Kidney (tissue), 14 donors: ENCODE measurements around the gene NDUFA8. TPM values are rescaled to one million over a fixed set of nuclear protein-coding genes. Genes with fewer than 3 reads are reported as not detected.

ENCODE experiments used
- DNase-seq, 5 donors: peaks; one replicate each; pipeline ENCODE4 v3.0.0-alpha.2; 2013 to 2020
- FAIRE-seq: peaks from 2 replicates; lab custom pipeline; 2012; peaks lifted over from hg19 to GRCh38; lab: Jason Lieb, UNC
- H3K27ac ChIP-seq, 2 donors: one replicate each; pipeline ENCODE4 v1.7.0; 2013; ENCODE audit warnings: low read depth in 2 of 2, low read length in 2 of 2, inconsistent platforms in 1 of 2
- H3K27me3 ChIP-seq: one replicate; pipeline ENCODE4 v1.7.1; 2013; ENCODE audit warnings: low read length, inconsistent platforms; ENCODE audit not compliant: control insufficient read depth, insufficient read depth
- H3K36me3 ChIP-seq, 3 donors: one replicate each; pipeline versions ENCODE4 v1.7.0 to v1.7.1; 2013; ENCODE audit warnings: low read length in 3 of 3, control low read depth in 1 of 3, inconsistent platforms in 1 of 3; ENCODE audit not compliant: insufficient read depth in 3 of 3, control insufficient read depth in 2 of 3
- H3K4me1 ChIP-seq, 3 donors: one replicate each; pipeline versions ENCODE4 v1.7.0 to v1.7.1; 2013; ENCODE audit warnings: low read length in 3 of 3, inconsistent platforms in 1 of 3, low read depth in 1 of 3; ENCODE audit not compliant: control insufficient read depth in 2 of 3, insufficient read depth in 2 of 3
- H3K4me3 ChIP-seq, 3 donors: one replicate each; pipeline versions ENCODE4 v1.7.0 to v1.8.1; 2013; ENCODE audit warnings: low read length in 3 of 3, control low read depth in 1 of 3, inconsistent platforms in 1 of 3
- H3K9ac ChIP-seq, 3 donors: one replicate each; pipeline versions ENCODE4 v1.7.0 to v1.7.1; 2013; ENCODE audit warnings: low read length in 3 of 3, control low read depth in 1 of 3, inconsistent platforms in 1 of 3
- H3K9me3 ChIP-seq, 3 donors: one replicate each; pipeline versions ENCODE4 v1.7.0 to v1.7.1; 2013; ENCODE audit warnings: low read length in 3 of 3, control low read depth in 1 of 3, inconsistent platforms in 1 of 3; ENCODE audit not compliant: control insufficient read depth in 2 of 3, insufficient read depth in 1 of 3
- CTCF ChIP-seq: IDR thresholded peaks from 3 replicates; pipeline ENCODE4 v1.5.1; 2012; ENCODE audit warnings: mild to moderate bottlenecking, moderate library complexity, borderline replicate concordance; ENCODE audit not compliant: insufficient read depth; ENCODE audit errors: extremely low read depth
- intact Hi-C: fragments of 100-400 bp; cut with DNase I; formaldehyde crosslinking; loops from one replicate; pipeline ENCODE4 v1.11.1; 2022
- polyA plus RNA-seq: library from polyadenylated mRNA; stranded (reverse); fragments of 350-450 nt; fragmentation: Illumina TruSeq; extraction: RNeasy Lipid Tissue Mini Kit (QIAGEN cat#74804); gene quantifications from one replicate; pipeline ENCODE4 v1.2.3, GENCODE V29; 2014; ENCODE audit warnings: low read depth, low replicate concordance; ENCODE audit not compliant: insufficient read depth
- total RNA-seq: library from RNA; stranded (reverse); fragmentation: NEBNext Ultra II Directional; extraction: Animal tissue kit (Norgen Biotek cat#: 25700); gene quantifications from one replicate; pipeline ENCODE4 v1.2.1, GENCODE V29; 2021
- donor health status: control.
- donor health status: control.
- donor health status: control.
- donor health status: control.
- donor health status: control.
- donor health status: DM: yes; HTN: yes; CAD: no.
- donor health status: Normal renal cell carcinoma (clear cell type).

The NDUFA8 gene
- total and polyA plus RNA-seq, 2 donors from 2014 or later = 42.5 to 264 TPM

GRCh38 chr9:122140368-122141193 is 19.0 kb downstream of the NDUFA8 start:
- Histone ChIP-seq H3K36me3 (peaks cover 0 to 35% (median 19%) of the 10 kb centered on the region in 3 donors), H3K9ac (no peak overlapping the region), H3K4me1 (no peaks in the 10 kb centered on the region), H3K27ac (no peak overlapping the region), H3K4me3 (no peak overlapping the region), H3K27me3 (no peaks in the 10 kb centered on the region), H3K9me3 (no peaks in the 10 kb centered on the region)
- intact Hi-C loops = no loop called here
- TF ChIP-seq CTCF = no peak
- DNase-seq (no peak), FAIRE-seq (no peak)

- DNase-seq (no peak), FAIRE-seq (no peak)
- intact Hi-C loops = no loop called here
- Histone ChIP-seq H3K27me3 (no peaks in the 10 kb centered on the region), H3K27ac (no peak overlapping the region), H3K9me3 (no peaks in the 10 kb centered on the region), H3K36me3 (peaks cover 0 to 16% (median 8%) of the 10 kb centered on the region in 3 donors), H3K9ac (no peak overlapping the region), H3K4me1 (no peaks in the 10 kb centered on the region), H3K4me3 (no peak overlapping the region)
- TF ChIP-seq CTCF = no peak
Observed at GRCh38 chr9:122138560-122139268, 20.9 kb downstream of the NDUFA8 start.

- FAIRE-seq = no peak
- no peak overlapping the region for H3K4me3 ChIP-seq
Observed at GRCh38 chr9:122135529-122135859, 24.1 kb downstream of the NDUFA8 start.

More at GRCh38 chr9:122135529-122135859, 24.1 kb downstream of the NDUFA8 start:
- H3K36me3 ChIP-seq = no peaks in the 10 kb centered on the region
- no peak for TF ChIP-seq CTCF
- H3K27me3 ChIP-seq = no peaks in the 10 kb centered on the region
- H3K9ac ChIP-seq = no peak overlapping the region
- H3K27ac ChIP-seq = no peak overlapping the region
- no peak for DNase-seq
- no peaks in the 10 kb centered on the region for H3K9me3 ChIP-seq
- peaks cover 0 to 3% (median 0%) of the 10 kb centered on the region in 3 donors for H3K4me1 ChIP-seq
- intact Hi-C loops = no loop called here
